GM23248 (cell line): Measurements from ENCODE around the gene COL17A1.

Experiments
- EZH2 ChIP-seq: fragments of 200-600 bp; sonication (generic); IDR thresholded peaks from 2 replicates; pipeline ENCODE4 v1.6.1; 2018; ENCODE audit warnings: antibody characterized with exemption, mild to moderate bottlenecking; ENCODE audit not compliant: insufficient read depth, poor library complexity, severe bottlenecking
- EZH2phosphoT487 ChIP-seq: fragments of 200-600 bp; sonication (generic); IDR thresholded peaks from 2 replicates; pipeline ENCODE4 v1.6.1; 2018; ENCODE audit warnings: antibody characterized with exemption, moderate library complexity, mild to moderate bottlenecking, low read depth; ENCODE audit not compliant: insufficient read depth

DNA sequence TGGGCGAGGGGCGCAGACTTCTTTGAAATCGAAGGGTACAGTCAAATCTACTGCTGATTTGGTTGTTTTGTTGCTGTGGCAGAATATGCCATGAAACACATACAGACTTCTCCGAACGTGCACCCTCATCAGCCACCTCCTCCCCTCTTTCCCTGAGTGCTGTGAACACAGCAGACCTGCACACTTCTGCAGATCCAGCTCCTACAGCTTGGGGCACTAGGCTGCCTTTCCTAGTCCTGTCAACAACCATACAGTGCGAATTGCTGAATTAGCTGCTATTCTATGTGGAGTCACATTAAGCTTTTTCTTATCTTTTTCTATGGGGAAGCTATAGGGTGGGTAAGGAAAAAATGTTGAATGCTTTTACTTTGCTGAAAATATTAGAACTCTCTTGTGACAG is 57.5 kb downstream of the COL17A1 start:
- TF ChIP-seq EZH2 (no peak), EZH2phosphoT487 (no peak)
